IMR-90 (cell line): ENCODE measurements around the gene PCDHB1. TPM values are rescaled to one million over a fixed set of nuclear protein-coding genes. Genes with fewer than 3 reads are reported as not detected.

ENCODE experiments used
- ATAC-seq: fragments of 200-7000 bp; cut with Tn5 transposase; 2 replicates; pipeline ENCODE4 v1.9.1; 2020; ENCODE audit warnings: low read depth, mild to moderate bottlenecking, moderate library complexity
- BruUV-seq: library from RNA; stranded (reverse); fragments of 400-500 nt; replicated peaks from 2 replicates; lab custom pipeline; 2021; lab: Mats Ljungman, UMichigan
- CTCF ChIA-PET: fragments of 300-600 bp; formaldehyde crosslinking; extraction: SDS; loops from one replicate; lab custom pipeline; 2021; ENCODE audit warnings: antibody characterized with exemption; lab: Yijun Ruan, JAX
- POLR2A ChIA-PET: fragments of 300-600 bp; sonication (Branson Sonifier 250); formaldehyde crosslinking; loops from one replicate; lab custom pipeline; 2022; ENCODE audit warnings: antibody characterized with exemption; ENCODE audit not compliant: unreplicated experiment; lab: Charles Lee
- DNase-seq: peaks from one replicate; pipeline ENCODE4 v3.0.0; 2013
- H2AFZ ChIP-seq: replicated peaks from 2 replicates; pipeline ENCODE3; 2013; ENCODE audit warnings: low read length, mild to moderate bottlenecking; ENCODE audit not compliant: poor library complexity
- H2AK5ac ChIP-seq: 2 replicates; pipeline ENCODE4 v1.6.1; 2013; ENCODE audit warnings: low read depth, low read length, inconsistent platforms
- H2AK9ac ChIP-seq: replicated peaks from 2 replicates; pipeline ENCODE3; 2013; ENCODE audit warnings: mild to moderate bottlenecking, low read depth, low read length, moderate library complexity; ENCODE audit not compliant: poor library complexity
- H2BK120ac ChIP-seq: 2 replicates; pipeline ENCODE4 v1.6.1; 2013; ENCODE audit warnings: low read depth, low read length, inconsistent platforms
- H2BK15ac ChIP-seq: 3 replicates; pipeline ENCODE4 v1.6.1; 2013; ENCODE audit warnings: low read depth, low read length, inconsistent platforms
- H2BK20ac ChIP-seq: 2 replicates; pipeline ENCODE4 v1.6.1; 2013; ENCODE audit warnings: low read depth, mild to moderate bottlenecking, inconsistent platforms, low read length, moderate library complexity
- H2BK5ac ChIP-seq: 2 replicates; pipeline ENCODE4 v1.6.1; 2013; ENCODE audit warnings: mild to moderate bottlenecking, low read depth, low read length, inconsistent platforms; ENCODE audit not compliant: poor library complexity, severe bottlenecking
- H3K14ac ChIP-seq: replicated peaks from 2 replicates; pipeline ENCODE4 v1.6.1; 2013; ENCODE audit warnings: low read depth, low read length, inconsistent platforms
- H3K18ac ChIP-seq: 2 replicates; pipeline ENCODE4 v1.6.1; 2013; ENCODE audit warnings: low read depth, low read length, control low read depth
- H3K23ac ChIP-seq: 2 replicates; pipeline ENCODE4 v1.6.1; 2013; ENCODE audit warnings: low read depth, low read length, inconsistent platforms
- H3K27ac ChIP-seq: 2 replicates; pipeline ENCODE4 v1.5.1; 2013; ENCODE audit warnings: mild to moderate bottlenecking, control low read depth, low read length; ENCODE audit not compliant: insufficient read depth
- H3K27me3 ChIP-seq: 2 replicates; pipeline ENCODE4 v1.6.1; 2013; ENCODE audit warnings: low read length; ENCODE audit not compliant: control insufficient read depth, insufficient read depth
- H3K36me3 ChIP-seq: 2 replicates; pipeline ENCODE4 v1.6.1; 2013; ENCODE audit warnings: low read length, mixed read lengths; ENCODE audit not compliant: control insufficient read depth, insufficient read depth
- H3K4ac ChIP-seq: 2 replicates; pipeline ENCODE4 v1.6.1; 2013; ENCODE audit warnings: low read depth, low read length, inconsistent platforms
- H3K4me1 ChIP-seq: 2 replicates; pipeline ENCODE4 v1.6.1; 2013; ENCODE audit warnings: low read length, mixed read lengths; ENCODE audit not compliant: control insufficient read depth, insufficient read depth
- H3K4me2 ChIP-seq: 2 replicates; pipeline ENCODE4 v1.6.1; 2013; ENCODE audit warnings: low read depth, mild to moderate bottlenecking, control low read depth, low read length, moderate library complexity
- H3K4me3 ChIP-seq: 2 replicates; pipeline ENCODE4 v1.5.1; 2013; ENCODE audit warnings: low read depth, mild to moderate bottlenecking, control low read depth, low read length, moderate library complexity; ENCODE audit not compliant: insufficient read depth
- H3K56ac ChIP-seq: 2 replicates; pipeline ENCODE4 v1.6.1; 2013; ENCODE audit warnings: low read length, inconsistent platforms; ENCODE audit not compliant: insufficient read depth; ENCODE audit errors: extremely low read depth
- H3K79me1 ChIP-seq, 2 experiments: 2 replicates each; pipeline ENCODE4 v1.6.1; 2013; ENCODE audit warnings: low read length in 2 of 2, inconsistent platforms in 1 of 2, low read depth in 1 of 2
- H3K9ac ChIP-seq: 2 replicates; pipeline ENCODE4 v1.6.1; 2013; ENCODE audit warnings: low read depth, low read length, control low read depth
- H3K9me1 ChIP-seq: 2 replicates; pipeline ENCODE4 v1.6.1; 2013; ENCODE audit warnings: low read length, inconsistent platforms; ENCODE audit not compliant: insufficient read depth
- H3K9me3 ChIP-seq: 2 replicates; pipeline ENCODE4 v1.6.1; 2013; ENCODE audit warnings: low read length; ENCODE audit not compliant: control insufficient read depth, insufficient read depth
- H4K20me1 ChIP-seq: 2 replicates; pipeline ENCODE4 v1.6.1; 2013; ENCODE audit warnings: low read length, inconsistent platforms; ENCODE audit not compliant: insufficient read depth
- H4K5ac ChIP-seq: 2 replicates; pipeline ENCODE4 v1.6.1; 2013; ENCODE audit warnings: mild to moderate bottlenecking, low read depth, low read length, control low read depth
- H4K8ac ChIP-seq, 2 experiments: 2 replicates each; pipeline ENCODE4 v1.6.1; 2013; ENCODE audit warnings: low read depth in 2 of 2, low read length in 2 of 2, control low read depth in 1 of 2, inconsistent platforms in 1 of 2
- H4K91ac ChIP-seq: 2 replicates; pipeline ENCODE4 v1.6.1; 2013; ENCODE audit warnings: low read depth, low read length, inconsistent platforms; ENCODE audit not compliant: insufficient read depth
- CEBPB ChIP-seq: IDR thresholded peaks from 2 replicates; pipeline ENCODE4 v1.6.1; 2012; ENCODE audit warnings: low read depth, low read length, improper control_type of control experiment
- CTCF ChIP-seq: conservative IDR thresholded peaks from 2 replicates; pipeline ENCODE4 v1.5.1; 2012; ENCODE audit warnings: mild to moderate bottlenecking, low read depth, low read length, improper control_type of control experiment
- MAZ ChIP-seq: IDR thresholded peaks from 2 replicates; pipeline ENCODE4 v1.6.1; 2012; ENCODE audit warnings: low read depth, mild to moderate bottlenecking, low read length, improper control_type of control experiment, moderate library complexity, borderline replicate concordance
- MXI1 ChIP-seq: IDR thresholded peaks from 2 replicates; pipeline ENCODE4 v1.6.1; 2012; ENCODE audit warnings: low read depth, mild to moderate bottlenecking, low read length, moderate library complexity, borderline replicate concordance
- NFE2L2 ChIP-seq: fragments of 150-350 bp; IDR thresholded peaks from 2 replicates; pipeline ENCODE4 v1.6.1; 2016; ENCODE audit warnings: low read depth, mild to moderate bottlenecking, low read length
- RFX5 ChIP-seq: IDR thresholded peaks from 2 replicates; pipeline ENCODE4 v1.8.0; 2012; ENCODE audit warnings: low read depth, mild to moderate bottlenecking, low read length, moderate library complexity
- WGBS, 2 experiments: methylation state at CpG; one replicate each; pipeline versions ENCODE4 v1.1.5 to v1.1.7; 2013; ENCODE audit warnings: missing lambda C conversion rate in 2 of 2; ENCODE audit not compliant: insufficient read length in 1 of 2; ENCODE audit errors: extremely low coverage in 2 of 2; 5-methylcytosine and 5-hydroxymethylcytosine counted together
- dilution Hi-C: fragments of 300-500 bp; cut with HindIII; formaldehyde crosslinking; loops from one replicate; pipeline ENCODE4 v1.14.3; 2018; ENCODE audit warnings: low sequenced_read_pairs; ENCODE audit not compliant: unreplicated experiment
- in situ Hi-C: fragments of 300-500 bp; cut with MboI; formaldehyde crosslinking; loops from 3 replicates; pipeline ENCODE4 v1.14.3; 2019; ENCODE audit warnings: low sequenced_read_pairs, inconsistent platforms, mixed read lengths
- intact Hi-C: fragments of 100-400 bp; cut with micrococcal nuclease; formaldehyde crosslinking; loops from 2 replicates; pipeline ENCODE4 v1.10.0; 2022
- polyA plus RNA-seq, 3 experiments: library from polyadenylated mRNA; depleted of rRNA; stranded (reverse); fragments of >200 nt; gene quantifications; 2 replicates each; pipeline ENCODE4 v1.2.3, GENCODE V29; 2012; ENCODE audit warnings: low replicate concordance in 1 of 3
- total RNA-seq: library from RNA; depleted of rRNA; stranded (reverse); fragments of >200 nt; gene quantifications from 2 replicates; pipeline ENCODE4 v1.2.3, GENCODE V29; 2012

The PCDHB1 gene
- total and polyA plus RNA-seq, 2 of the 4 experiments (the other 2 are of a cell fraction): not detected

- no peak overlapping the region for H2AK9ac ChIP-seq
- no peaks in the 10 kb centered on the region for H3K9me1 ChIP-seq
- no peak overlapping the region for H3K9ac ChIP-seq
- no CpG with 5 or more reads among the region's 1 CpG for WGBS, 2 experiments
- no peak overlapping the region for H4K8ac ChIP-seq
- no peak overlapping the region for H3K56ac ChIP-seq
- no peak overlapping the region for H2AFZ ChIP-seq
- H3K27ac ChIP-seq: no peak overlapping the region
- POLR2A ChIA-PET: no interaction called here
- H3K4me1 ChIP-seq: no peaks in the 10 kb centered on the region
- H2BK5ac ChIP-seq: no peak overlapping the region
- intact Hi-C loops: no loop called here
- H3K23ac ChIP-seq: no peak overlapping the region
- H4K91ac ChIP-seq: no peak overlapping the region
- no TSS peak for BruUV-seq
- H3K18ac ChIP-seq: no peak overlapping the region
- no peaks in the 10 kb centered on the region for H3K27me3 ChIP-seq
- no peak overlapping the region for H2BK15ac ChIP-seq
- peaks cover 8% of the 10 kb centered on the region for H3K9me3 ChIP-seq
- no peak overlapping the region for H3K4me3 ChIP-seq
- H2BK20ac ChIP-seq: no peak overlapping the region
- no peaks in the 10 kb centered on the region for H3K36me3 ChIP-seq
- in situ Hi-C loops: no loop called here
- H4K20me1 ChIP-seq: no peaks in the 10 kb centered on the region
- TF ChIP-seq MAZ: no peak
- no peak for TF ChIP-seq RFX5
- no peak for TF ChIP-seq CEBPB
- TF ChIP-seq MXI1: no peak
- TF ChIP-seq CTCF: no peak
- no peak for TF ChIP-seq NFE2L2
- no peak overlapping the region for H4K5ac ChIP-seq
- H2AK5ac ChIP-seq: no peak overlapping the region
- H2BK120ac ChIP-seq: no peak overlapping the region
- DNase-seq (no peak), ATAC-seq (no peak)
- CTCF ChIA-PET: no interaction called here
- H3K14ac ChIP-seq: no peak overlapping the region
- H3K79me1 ChIP-seq: no peaks in the 10 kb centered on the region
- dilution Hi-C loops: no loop called here
- H3K4ac ChIP-seq: no peak overlapping the region
- H3K4me2 ChIP-seq: no peak overlapping the region
These were observed 8.6 kb upstream of the PCDHB1 start for GRCh38 chr5:141042555-141042954.
